ENCODE data around the gene ACOX3.

The ACOX3 gene

DNA sequence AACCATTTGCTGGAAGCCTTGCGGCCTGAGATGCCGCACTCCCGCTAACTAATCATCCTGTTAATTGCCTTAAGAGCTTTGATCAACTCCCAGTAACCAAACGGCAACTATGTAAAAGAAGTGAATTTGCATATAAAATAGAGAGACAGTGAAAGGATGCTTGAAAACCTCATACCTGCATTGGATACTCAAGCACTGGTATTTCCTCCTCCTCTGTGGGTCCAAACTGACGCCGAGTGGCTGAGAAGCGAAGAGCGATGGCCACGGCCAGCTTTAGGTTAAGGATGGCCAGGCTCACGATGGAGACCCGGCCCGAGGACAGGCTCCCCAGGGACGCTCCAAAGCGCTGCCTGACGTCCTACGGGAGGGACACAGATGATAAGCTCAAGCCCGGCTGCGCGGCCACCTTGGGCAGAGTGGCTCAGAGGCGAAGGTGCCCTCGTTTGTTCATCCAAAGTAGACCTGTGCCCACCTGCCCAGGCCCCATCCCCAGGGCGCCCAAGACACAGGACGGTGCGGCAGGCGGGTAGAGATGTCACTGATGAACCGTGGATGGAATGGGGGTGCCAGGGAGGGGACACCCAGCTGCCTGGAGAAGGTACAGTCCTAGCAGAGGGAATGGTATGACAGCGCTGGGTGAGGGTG lies 43.6 kb downstream of the ACOX3 start:
- no peak for DNase-seq (ENCODE audit: low spot score)
- in situ Hi-C loops (cut with MboI; ENCODE audit: low sequenced_read_pairs, unreplicated experiment) = no loop called here
- TF ChIP-seq, protein P1, sequence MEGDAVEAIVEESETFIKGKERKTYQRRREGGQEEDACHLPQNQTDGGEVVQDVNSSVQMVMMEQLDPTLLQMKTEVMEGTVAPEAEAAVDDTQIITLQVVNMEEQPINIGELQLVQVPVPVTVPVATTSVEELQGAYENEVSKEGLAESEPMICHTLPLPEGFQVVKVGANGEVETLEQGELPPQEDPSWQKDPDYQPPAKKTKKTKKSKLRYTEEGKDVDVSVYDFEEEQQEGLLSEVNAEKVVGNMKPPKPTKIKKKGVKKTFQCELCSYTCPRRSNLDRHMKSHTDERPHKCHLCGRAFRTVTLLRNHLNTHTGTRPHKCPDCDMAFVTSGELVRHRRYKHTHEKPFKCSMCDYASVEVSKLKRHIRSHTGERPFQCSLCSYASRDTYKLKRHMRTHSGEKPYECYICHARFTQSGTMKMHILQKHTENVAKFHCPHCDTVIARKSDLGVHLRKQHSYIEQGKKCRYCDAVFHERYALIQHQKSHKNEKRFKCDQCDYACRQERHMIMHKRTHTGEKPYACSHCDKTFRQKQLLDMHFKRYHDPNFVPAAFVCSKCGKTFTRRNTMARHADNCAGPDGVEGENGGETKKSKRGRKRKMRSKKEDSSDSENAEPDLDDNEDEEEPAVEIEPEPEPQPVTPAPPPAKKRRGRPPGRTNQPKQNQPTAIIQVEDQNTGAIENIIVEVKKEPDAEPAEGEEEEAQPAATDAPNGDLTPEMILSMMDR (IDR thresholded peaks at IDR 0.05; ENCODE audit: borderline replicate concordance, control extremely low read depth, extremely low read depth, insufficient read depth, missing control alignments) = no peak

DNA sequence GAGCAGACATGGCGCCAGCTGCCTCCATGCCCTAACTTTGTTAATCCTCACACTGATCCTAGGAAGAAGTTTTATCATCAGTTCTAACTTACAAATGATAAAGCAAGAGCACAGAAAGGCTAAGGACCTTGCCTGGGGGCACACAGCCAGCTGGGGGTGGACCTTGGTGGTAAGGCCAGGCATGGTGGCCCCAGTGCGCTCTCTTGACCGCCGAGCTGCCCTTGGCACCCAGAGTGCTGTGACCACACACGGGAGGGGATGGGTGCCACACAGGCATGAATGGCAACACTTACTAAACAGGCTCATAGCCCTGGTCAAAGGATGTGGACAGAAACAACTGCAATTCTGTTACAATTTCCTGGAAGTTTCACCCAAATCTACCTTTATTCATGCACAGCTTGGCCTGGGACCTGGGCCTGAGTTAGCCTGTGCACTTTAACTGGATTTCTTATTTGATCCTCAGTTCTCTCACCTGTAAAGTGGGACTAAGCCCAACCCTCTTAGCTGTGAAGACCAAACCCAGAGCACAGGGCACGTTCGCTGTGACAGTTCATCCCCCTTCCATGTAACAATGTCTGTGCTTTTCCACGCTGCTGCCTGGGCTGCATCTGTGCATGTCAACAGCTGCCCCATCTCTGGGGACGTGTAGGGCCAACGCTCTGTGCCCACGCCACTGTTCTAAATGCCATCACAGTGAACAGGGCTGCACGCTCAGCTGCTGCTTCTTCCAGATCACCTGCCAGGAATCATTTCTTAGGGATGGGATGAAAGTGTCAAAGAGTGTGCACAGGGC lies 44.8 kb downstream of the ACOX3 start:
- TF ChIP-seq, protein P1 (IDR thresholded peaks at IDR 0.05; ENCODE audit: borderline replicate concordance, control extremely low read depth, extremely low read depth, insufficient read depth, missing control alignments) = no peak
- in situ Hi-C loops (cut with MboI; ENCODE audit: low sequenced_read_pairs, unreplicated experiment) = no loop called here
- no peak for DNase-seq (ENCODE audit: low spot score)

- in situ Hi-C loops (cut with MboI; ENCODE audit: low sequenced_read_pairs, unreplicated experiment) = no loop called here
- TF ChIP-seq, protein P1 (IDR thresholded peaks at IDR 0.05; ENCODE audit: borderline replicate concordance, control extremely low read depth, extremely low read depth, insufficient read depth, missing control alignments) = no peak
- DNase-seq (ENCODE audit: low spot score) = no peak
Observed at GRCh38 chr4:8394806-8395205, 45.7 kb downstream of the ACOX3 start.

GRCh38 chr4:8394061-8394519 lies 46.4 kb downstream of the ACOX3 start:
- in situ Hi-C loops (cut with MboI; ENCODE audit: low sequenced_read_pairs, unreplicated experiment) = no loop called here
- TF ChIP-seq, protein P1 (IDR thresholded peaks at IDR 0.05; ENCODE audit: borderline replicate concordance, control extremely low read depth, extremely low read depth, insufficient read depth, missing control alignments) = no peak

GRCh38 chr4:8393593-8394038 lies 46.9 kb downstream of the ACOX3 start:
- TF ChIP-seq, protein P1 (IDR thresholded peaks at IDR 0.05; ENCODE audit: borderline replicate concordance, control extremely low read depth, extremely low read depth, insufficient read depth, missing control alignments) = no peak
- in situ Hi-C loops (cut with MboI; ENCODE audit: low sequenced_read_pairs, unreplicated experiment) = no loop called here
- no peak for DNase-seq (ENCODE audit: low spot score)

More at GRCh38 chr4:8394061-8394519, 46.4 kb downstream of the ACOX3 start:
- no peak for DNase-seq (ENCODE audit: low spot score)

GRCh38 chr4:8392591-8393190 lies 47.8 kb downstream of the ACOX3 start:
- in situ Hi-C loops (cut with MboI; ENCODE audit: low sequenced_read_pairs, unreplicated experiment) = no loop called here
- TF ChIP-seq, protein P1 (IDR thresholded peaks at IDR 0.05; ENCODE audit: borderline replicate concordance, control extremely low read depth, extremely low read depth, insufficient read depth, missing control alignments) = no peak
- no peak for DNase-seq (ENCODE audit: low spot score)
